Body of pancreas (tissue), 4 donors: ENCODE measurements around the gene CACNA1C. TPM values are rescaled to one million over a fixed set of nuclear protein-coding genes. Genes with fewer than 3 reads are reported as not detected.

Source experiments
- ATAC-seq: fragments of 150-250 bp; one replicate; pipeline ENCODE4 v1.9.1; 2016
- DNase-seq, 4 donors: peaks; one replicate each; pipeline ENCODE4 v3.0.0-alpha.2; 2019
- H3K27ac ChIP-seq, 4 donors: fragments of 200-600 bp; sonication (generic); 1 replicate in 3 of 4; 2 replicates in 1 of 4; pipeline versions ENCODE4 v1.5.1 to v1.6.1; 2016 to 2019; ENCODE audit warnings: mild to moderate bottlenecking in 1 of 4, mixed read lengths in 1 of 4, moderate library complexity in 1 of 4
- H3K27me3 ChIP-seq, 2 donors: fragments of 200-600 bp; sonication (generic); one replicate each; pipeline ENCODE4 v1.6.0; 2016; ENCODE audit warnings: mild to moderate bottlenecking in 1 of 2
- H3K36me3 ChIP-seq, 2 donors: fragments of 200-600 bp; sonication (generic); replicated peaks in 1 of 2; 2 replicates each; pipeline ENCODE4 v1.5.1; 2016; ENCODE audit warnings: low read depth in 2 of 2; ENCODE audit not compliant: insufficient read depth in 1 of 2
- H3K4me1 ChIP-seq: fragments of 200-600 bp; sonication (generic); one replicate; pipeline ENCODE4 v1.6.0; 2016
- H3K4me3 ChIP-seq, 2 donors: fragments of 200-600 bp; sonication (generic); 1 replicate in 1 of 2; 2 replicates in 1 of 2; pipeline ENCODE4 v1.5.1; 2016 to 2019
- H3K9me3 ChIP-seq, 3 donors: fragments of 200-600 bp; sonication (generic); 1 replicate in 2 of 3; 2 replicates in 1 of 3; pipeline ENCODE4 v1.5.1; 2016
- CTCF ChIP-seq, 7 experiments: fragments of 450-650 bp in 4 of 7; fragments of 200-600 bp in 3 of 7; sonication (generic) in 3 of 7; IDR thresholded peaks; one replicate each; pipeline ENCODE4 v1.5.1; 2016 to 2019; ENCODE audit warnings: antibody characterized with exemption in 7 of 7
- POLR2A ChIP-seq, 3 donors: fragments of 450-650 bp; IDR thresholded peaks; one replicate each; pipeline ENCODE4 v1.6.1; 2016; ENCODE audit warnings: antibody characterized with exemption in 3 of 3, mild to moderate bottlenecking in 2 of 3
- WGBS, 2 donors: methylation state at CpG; one replicate each; pipeline ENCODE4 v1.1.5; 2017; 5-methylcytosine and 5-hydroxymethylcytosine counted together
- intact Hi-C: fragments of 100-400 bp; cut with DNase I; formaldehyde crosslinking; loops from one replicate; pipeline ENCODE4 v1.15.1; 2023
- total RNA-seq, 2 donors: library from RNA; depleted of rRNA; stranded (reverse); fragments of >200 nt; gene quantifications; one replicate each; pipeline ENCODE4 v1.1.0, GENCODE V29; 2016

The CACNA1C gene
- total RNA-seq, 2 donors from 2014 or later: 2.3 to 4.4 TPM

- ATAC-seq (no peak), DNase-seq (no peak)
- H3K36me3 ChIP-seq: no peaks in the 10 kb centered on the region
- no peaks in the 10 kb centered on the region for H3K9me3 ChIP-seq
- intact Hi-C loops: no loop called here
- no peaks in the 10 kb centered on the region for H3K4me1 ChIP-seq
- TF ChIP-seq CTCF (IDR thresholded peaks at IDR 0.05) (no peak), POLR2A (IDR thresholded peaks at IDR 0.05) (no peak)
- no peak overlapping the region for H3K27ac ChIP-seq
- no peak overlapping the region for H3K4me3 ChIP-seq
- peaks cover 0 to 3% of the 10 kb centered on the region in 2 donors for H3K27me3 ChIP-seq
- WGBS, 2 donors: 76 to 80% methylated on average over 5 of the region's 5 CpGs
Observed at GRCh38 chr12:2619136-2619535, 566.3 kb downstream of the CACNA1C start.

- ATAC-seq (no peak), DNase-seq (no peak)
- H3K9me3 ChIP-seq: no peaks in the 10 kb centered on the region
- intact Hi-C loops: no loop called here
- H3K36me3 ChIP-seq: no peaks in the 10 kb centered on the region
- H3K27ac ChIP-seq: no peak overlapping the region
- TF ChIP-seq POLR2A (IDR thresholded peaks at IDR 0.05): no peak
- no peak for TF ChIP-seq CTCF (IDR thresholded peaks at IDR 0.05)
- H3K27me3 ChIP-seq: peaks cover 0 to 3% of the 10 kb centered on the region in 2 donors
- H3K4me3 ChIP-seq: no peak overlapping the region
- 67 to 69% methylated on average over 6 of the region's 6 CpGs for WGBS, 2 donors
- H3K4me1 ChIP-seq: no peaks in the 10 kb centered on the region
Observed at GRCh38 chr12:2622460-2622859, 569.7 kb downstream of the CACNA1C start.

- no peaks in the 10 kb centered on the region for H3K9me3 ChIP-seq
- H3K4me3 ChIP-seq: no peak overlapping the region
- WGBS, 2 donors: 38 to 51% methylated on average over 2 to 5 of the region's 5 CpGs
- ATAC-seq: no peak
- DNase-seq: no peak
- no peaks in the 10 kb centered on the region for H3K4me1 ChIP-seq
- intact Hi-C loops: no loop called here
- no peaks in the 10 kb centered on the region for H3K36me3 ChIP-seq
- TF ChIP-seq POLR2A (IDR thresholded peaks at IDR 0.05): no peak
- TF ChIP-seq CTCF (IDR thresholded peaks at IDR 0.05): no peak
- H3K27me3 ChIP-seq: peaks cover 0 to 3% of the 10 kb centered on the region in 2 donors
- H3K27ac ChIP-seq: no peak overlapping the region
Observed at GRCh38 chr12:2623472-2623871, 570.7 kb downstream of the CACNA1C start.

GRCh38 chr12:2624543-2625288 is 571.9 kb downstream of the CACNA1C start:
- TF ChIP-seq POLR2A (IDR thresholded peaks at IDR 0.05) (no peak), CTCF (IDR thresholded peaks at IDR 0.05) (no peak)
- Histone ChIP-seq H3K4me1 (no peaks in the 10 kb centered on the region), H3K27ac (no peak overlapping the region), H3K4me3 (no peak overlapping the region), H3K9me3 (no peaks in the 10 kb centered on the region), H3K27me3 (peaks cover 0 to 3% of the 10 kb centered on the region in 2 donors), H3K36me3 (no peaks in the 10 kb centered on the region)
- ATAC-seq (no peak), DNase-seq (no peak)
- intact Hi-C loops: no loop called here
- 45 to 50% methylated on average over 19 of the region's 19 CpGs for WGBS, 2 donors

- no peak overlapping the region for H3K4me3 ChIP-seq
- peaks cover 0 to 3% of the 10 kb centered on the region in 2 donors for H3K27me3 ChIP-seq
- no peaks in the 10 kb centered on the region for H3K36me3 ChIP-seq
- no peak overlapping the region for H3K27ac ChIP-seq
- intact Hi-C loops: no loop called here
- H3K9me3 ChIP-seq: no peaks in the 10 kb centered on the region
- DNase-seq (no peak), ATAC-seq (no peak)
- no peaks in the 10 kb centered on the region for H3K4me1 ChIP-seq
- no peak for TF ChIP-seq CTCF (IDR thresholded peaks at IDR 0.05)
- TF ChIP-seq POLR2A (IDR thresholded peaks at IDR 0.05): no peak
- 42 to 49% methylated on average over 10 to 13 of the region's 13 CpGs for WGBS, 2 donors
Observed at GRCh38 chr12:2625289-2625612, 572.5 kb downstream of the CACNA1C start.
